Measurements from ENCODE around the gene RGS14. TPM values are rescaled to one million over a fixed set of nuclear protein-coding genes. Genes with fewer than 3 reads are reported as not detected.

The RGS14 gene
- total and polyA plus RNA-seq, 2 donors (not counting 3 experiments of a cell fraction or from before 2014, with no cell fraction given) = 4.3 to 7.3 TPM

DNA sequence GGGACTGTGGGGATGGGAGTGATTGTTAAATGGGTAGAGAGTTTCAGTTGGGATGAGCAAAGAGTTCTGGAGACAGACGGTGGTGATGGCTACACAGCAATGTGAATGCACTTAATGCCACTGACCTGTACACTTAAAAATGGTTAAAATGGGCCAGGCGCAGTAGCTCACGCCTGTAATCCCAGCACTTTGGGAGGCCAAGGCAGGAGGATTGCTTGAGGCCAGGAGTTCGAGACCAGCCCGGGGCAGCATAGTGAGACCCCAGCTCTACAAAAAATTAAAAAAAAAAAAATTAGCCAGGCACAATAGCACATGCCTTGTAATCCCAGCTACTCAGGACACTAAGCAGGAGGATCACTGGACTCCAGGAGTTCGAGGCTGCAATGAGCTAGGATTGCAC, 13.9 kb upstream of the RGS14 start:
- Histone ChIP-seq H4K20me1 (replicated peaks; ENCODE audit: control insufficient read depth, extremely low read depth, insufficient read depth, low read length) (peaks cover 3% of the 10 kb centered on the region), H3K36me3 (ENCODE audit: control insufficient read depth in 2 of 2, extremely low read depth in 1 of 2, insufficient read depth in 2 of 2, low read length in 2 of 2) (peaks cover 8 to 13% of the 10 kb centered on the region in 2 experiments), H3K4me3 (replicated peaks in 1 of 3; ENCODE audit: insufficient read depth in 1 of 3, low read depth in 1 of 3, low read length in 3 of 3) (no peak overlapping the region), H2AFZ (ENCODE audit: low read depth, low read length) (no peak overlapping the region), H3K4me2 (ENCODE audit: insufficient read depth, low read length) (no peak overlapping the region), H3K79me2 (ENCODE audit: control insufficient read depth, insufficient read depth, low read length) (peaks cover 56% of the 10 kb centered on the region), H3K9me3 (replicated peaks; ENCODE audit: control insufficient read depth, insufficient read depth, low read length) (no peaks in the 10 kb centered on the region), H3K27ac (ENCODE audit: insufficient read depth, low read depth, low read length) (no peak overlapping the region), H3K4me1 (ENCODE audit: control insufficient read depth, extremely low read depth, insufficient read depth, low read length) (no peaks in the 10 kb centered on the region), H3K9me1 (replicated peaks; ENCODE audit: control insufficient read depth, extremely low read depth, insufficient read depth, low read length) (no peaks in the 10 kb centered on the region), H3K27me3 (ENCODE audit: control insufficient read depth in 2 of 2, insufficient read depth in 2 of 2, low read length in 2 of 2) (no peaks in the 10 kb centered on the region), H3K9ac (replicated peaks; ENCODE audit: extremely low read depth, insufficient read depth, low read length) (no peak overlapping the region)
- dilution Hi-C loops (cut with MboI; ENCODE audit: extremely low pct_ligation_motif_present, low sequenced_read_pairs) = no loop called here
- no peak for DNase-seq (ENCODE audit: low read depth, low spot score)
- no TSS peak for BruUV-seq (replicated peaks)
- no peak for FAIRE-seq
- ChIA-PET POLR2A (no interaction called here), CTCF (interaction anchor here (0.7 to 1.8 kb wide), 4 partner anchors 15 to 358 kb away, joined by 3 to 5 read pairs (median 4); no protein-coding TSS in a partner anchor)
- TF ChIP-seq JUN (IDR thresholded peaks at IDR 0.05; ENCODE audit: borderline replicate concordance, insufficient read depth, insufficient read length, low read depth) = no peak
- TF ChIP-seq FOS (IDR thresholded peaks at IDR 0.05; ENCODE audit: borderline replicate concordance, insufficient read depth, low read length) = no peak
- TF ChIP-seq POLR2A (IDR thresholded peaks at IDR 0.05; ENCODE audit: low read depth, low read length) = no peak
- no peak for TF ChIP-seq EZH2 (IDR thresholded peaks at IDR 0.05; ENCODE audit: borderline replicate concordance, low read depth, low read length, severe bottlenecking)
- no peak for TF ChIP-seq CTCF (IDR thresholded peaks at IDR 0.05; ENCODE audit: extremely low read depth in 1 of 2, insufficient read depth in 1 of 2, low read depth in 1 of 2, low read length in 2 of 2)
- TF ChIP-seq POLR2AphosphoS5 (IDR thresholded peaks at IDR 0.05; ENCODE audit: insufficient read depth, low read depth, low read length) = no peak
- no peak for TF ChIP-seq GATA2 (IDR thresholded peaks at IDR 0.05; ENCODE audit: insufficient read depth, insufficient read length, low read depth, low read length)
- no peak for TF ChIP-seq MYC (IDR thresholded peaks at IDR 0.05; ENCODE audit: low read depth, low read length)
- TF ChIP-seq, protein P1, sequence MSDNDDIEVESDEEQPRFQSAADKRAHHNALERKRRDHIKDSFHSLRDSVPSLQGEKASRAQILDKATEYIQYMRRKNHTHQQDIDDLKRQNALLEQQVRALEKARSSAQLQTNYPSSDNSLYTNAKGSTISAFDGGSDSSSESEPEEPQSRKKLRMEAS (IDR thresholded peaks at IDR 0.05; ENCODE audit: insufficient read depth, insufficient read length) = no peak
- intact Hi-C loops (cut with micrococcal nuclease) = no loop called here
